Hypothalamus (tissue), 51 donors: ENCODE results near the gene CMPK2.
"Not testable (repeated sequence)": the region's sequence is repeated elsewhere in the genome, so short reads cannot be mapped to it uniquely, and the experiment has no call there.

Experiments
- DNase-seq, 51 donors: peaks; one replicate each; lab custom pipeline; 2025; lab: John Stamatoyannopoulos, UW

Gene CMPK2, protein sequence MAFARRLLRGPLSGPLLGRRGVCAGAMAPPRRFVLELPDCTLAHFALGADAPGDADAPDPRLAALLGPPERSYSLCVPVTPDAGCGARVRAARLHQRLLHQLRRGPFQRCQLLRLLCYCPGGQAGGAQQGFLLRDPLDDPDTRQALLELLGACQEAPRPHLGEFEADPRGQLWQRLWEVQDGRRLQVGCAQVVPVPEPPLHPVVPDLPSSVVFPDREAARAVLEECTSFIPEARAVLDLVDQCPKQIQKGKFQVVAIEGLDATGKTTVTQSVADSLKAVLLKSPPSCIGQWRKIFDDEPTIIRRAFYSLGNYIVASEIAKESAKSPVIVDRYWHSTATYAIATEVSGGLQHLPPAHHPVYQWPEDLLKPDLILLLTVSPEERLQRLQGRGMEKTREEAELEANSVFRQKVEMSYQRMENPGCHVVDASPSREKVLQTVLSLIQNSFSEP

GRCh38 chr2:6865346-6866274 is at the start of gene CMPK2:
TSS of gene CMPK2 (minus strand) at chr2:6865907. CDS start at chr2:6865696, 211 bp downstream.
- peak in 34 of 51 donors; percentile 8 to 70 (median 45) for DNase-seq

DNA sequence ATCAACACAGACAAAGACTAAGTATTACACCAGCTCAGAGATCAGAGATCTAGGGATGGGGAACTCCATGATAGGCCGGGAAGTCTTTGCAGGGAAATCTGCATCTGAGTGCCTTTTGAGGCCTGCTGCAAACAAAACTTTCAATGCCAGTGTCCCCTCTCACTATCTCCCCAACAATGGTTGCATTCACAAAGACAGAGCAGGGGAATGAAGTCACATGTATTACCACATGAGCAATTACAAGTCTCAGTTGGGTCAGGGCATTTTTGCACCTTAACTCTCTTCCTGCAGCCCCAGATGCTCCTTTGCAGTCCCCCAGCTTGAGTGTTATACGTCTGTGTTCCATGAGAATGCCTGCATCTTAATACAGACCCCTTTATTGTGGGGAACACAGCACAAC is 49.7 kb upstream of the CMPK2 start:
- DNase-seq, result peak in 2 of 51 donors; percentile 41 to 76

GRCh38 chr2:6914828-6915227 is 49.1 kb upstream of the CMPK2 start:
- DNase-seq, result no peak

- no peak for DNase-seq
Measured at GRCh38 chr2:6913415-6914157, 47.9 kb upstream of the CMPK2 start.

DNA sequence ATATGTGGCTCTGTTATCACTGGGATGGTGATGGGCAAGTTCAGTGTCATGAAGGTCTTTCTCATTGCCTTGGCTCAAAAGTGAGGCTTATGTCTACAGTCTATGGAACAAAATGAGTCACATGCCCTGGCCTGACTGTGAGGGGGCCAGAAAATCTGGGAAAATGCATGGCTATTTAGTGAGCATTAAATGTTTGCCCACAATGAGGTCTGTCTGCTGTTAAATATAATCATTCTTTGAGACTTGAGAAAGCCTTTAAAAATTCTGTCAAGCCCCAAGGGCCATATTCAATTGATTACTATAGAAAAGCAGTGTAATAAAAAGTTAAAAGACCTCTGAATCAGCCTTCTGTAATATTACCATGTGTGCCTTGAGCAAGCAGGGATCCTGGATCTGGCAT is 46.0 kb upstream of the CMPK2 start:
- no peak for DNase-seq

- no peak for DNase-seq
Measured at GRCh38 chr2:6909431-6910385, 44.0 kb upstream of the CMPK2 start.

- DNase-seq, result no peak
Measured at GRCh38 chr2:6908291-6908690, 42.6 kb upstream of the CMPK2 start.

- DNase-seq, result no peak
Measured at GRCh38 chr2:6906165-6906741, 40.5 kb upstream of the CMPK2 start.

GRCh38 chr2:6905668-6906067 is 40.0 kb upstream of the CMPK2 start:
- DNase-seq, result no peak

DNA sequence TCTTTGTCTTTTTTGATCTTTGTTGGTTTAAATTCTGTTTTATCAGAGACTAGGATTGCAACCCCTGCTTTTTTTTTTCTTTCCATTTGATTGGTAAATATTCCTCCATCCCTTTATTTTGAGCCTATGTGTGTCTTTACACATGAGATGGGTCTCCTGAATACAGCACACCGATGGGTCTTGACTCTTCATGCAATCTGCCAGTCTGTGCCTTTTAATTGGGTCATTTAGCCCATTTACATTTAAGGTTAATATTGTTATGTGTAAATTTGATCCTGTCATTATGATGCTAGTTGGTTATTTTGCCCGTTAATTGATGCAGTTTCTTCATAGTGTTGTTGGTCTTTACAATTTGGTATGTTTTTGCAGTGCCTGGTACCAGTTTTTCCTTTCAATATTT is 36.9 kb upstream of the CMPK2 start:
- not testable (repeated sequence) for DNase-seq

DNA sequence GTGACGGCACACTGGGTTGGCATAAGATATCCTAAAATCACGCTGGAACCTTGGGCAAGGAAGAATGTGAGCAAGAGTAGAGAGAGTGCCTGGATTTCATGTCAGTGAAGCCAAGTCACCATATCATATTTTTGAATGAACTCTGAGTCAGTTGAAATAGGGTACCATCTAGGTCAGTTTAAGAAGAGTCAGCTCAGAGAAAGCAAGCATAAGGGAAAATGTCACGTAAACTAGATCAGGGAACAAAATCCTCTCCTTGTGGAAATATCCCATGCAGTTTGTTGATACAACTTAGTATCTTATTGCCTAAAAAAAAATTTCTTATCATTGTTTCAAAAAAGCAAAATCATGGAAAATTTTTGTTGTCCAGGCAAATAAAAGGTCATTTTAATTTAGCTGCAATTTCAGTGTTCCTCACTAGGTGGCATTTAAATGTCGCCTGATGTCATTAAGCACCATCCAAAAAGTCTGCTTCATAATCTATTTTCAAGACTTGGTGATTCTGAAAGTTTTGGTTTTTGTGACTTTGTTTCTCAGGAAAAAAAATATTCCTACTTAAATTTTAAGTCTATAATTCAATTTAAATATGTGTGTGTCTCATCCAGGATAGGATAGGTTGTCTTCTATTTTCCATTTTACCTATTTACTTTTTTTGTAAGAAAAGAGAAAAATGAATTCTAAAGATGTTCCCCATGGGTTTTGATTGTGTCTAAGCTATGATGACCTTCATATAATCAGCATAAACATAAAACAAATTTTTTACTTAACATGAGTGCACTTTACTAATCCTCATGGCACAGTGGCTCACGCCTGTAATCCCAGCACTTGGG is 31.4 kb upstream of the CMPK2 start:
- DNase-seq, result peak in 1 of 51 donors; percentile 28

- DNase-seq, result no peak
Measured at GRCh38 chr2:6893876-6894482, 28.3 kb upstream of the CMPK2 start.

GRCh38 chr2:6888724-6889123 is 23.0 kb upstream of the CMPK2 start:
- DNase-seq, result no peak

GRCh38 chr2:6887751-6888192 is 22.1 kb upstream of the CMPK2 start:
- DNase-seq, result no peak

GRCh38 chr2:6885968-6886367 is 20.3 kb upstream of the CMPK2 start:
- no peak for DNase-seq

GRCh38 chr2:6885551-6885950 is 19.8 kb upstream of the CMPK2 start:
- no peak for DNase-seq

DNA sequence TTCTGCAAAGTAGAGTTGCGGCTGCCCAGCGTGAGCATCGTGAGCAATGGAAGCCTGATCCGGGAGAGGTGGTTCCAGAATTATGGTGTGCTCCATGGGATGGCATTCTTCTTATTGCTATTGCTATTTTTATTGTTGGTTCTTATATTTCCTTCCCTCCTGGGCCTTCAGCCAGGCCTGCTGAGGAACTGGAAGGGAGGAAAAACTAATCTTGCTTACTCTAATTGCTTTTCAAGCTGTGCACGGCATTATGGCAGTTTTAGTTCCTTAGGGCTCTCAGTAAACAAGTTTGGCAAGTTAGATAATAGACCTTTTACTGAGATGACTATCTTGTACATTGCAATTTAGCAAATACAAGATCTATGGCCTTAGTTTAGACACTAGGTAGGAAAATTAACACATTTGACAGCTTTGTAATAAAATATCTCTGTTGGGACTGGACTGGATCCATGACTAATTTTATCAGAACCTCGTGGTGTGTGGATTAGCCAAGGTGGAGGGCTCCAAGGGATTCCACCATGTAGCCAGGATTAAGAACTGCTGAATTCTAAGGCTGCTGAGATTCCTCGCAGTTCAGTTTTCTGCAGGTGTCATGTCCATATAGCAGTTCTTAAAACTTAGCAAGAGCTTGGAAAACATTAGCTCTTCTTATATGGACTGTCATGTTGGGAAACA is 17.9 kb upstream of the CMPK2 start:
- DNase-seq, result no peak
